Ovary (tissue), 3 donors: Measurements from ENCODE around the gene CALR.

Experiments
- CTCF ChIP-seq, 3 donors: fragments of 450-650 bp in 2 of 3; fragments of 200-600 bp in 1 of 3; IDR thresholded peaks; one replicate each; pipeline versions ENCODE4 v1.5.1 to v1.8.0; 2016 to 2022; ENCODE audit warnings: antibody characterized with exemption in 3 of 3, mild to moderate bottlenecking in 1 of 3
- POLR2A ChIP-seq: fragments of 450-650 bp; IDR thresholded peaks from one replicate; pipeline ENCODE4 v1.6.1; 2017; ENCODE audit warnings: antibody characterized with exemption, mild to moderate bottlenecking, moderate library complexity
- donor health status: DM: no; HTN: no; CAD: no.

GRCh38 chr19:12932392-12933286 is 5.8 kb upstream of the CALR start:
- TF ChIP-seq POLR2A (no peak), CTCF (IDR thresholded peaks at IDR 0.05) (no peak)
